Activated gamma-delta T cell (primary cell): ENCODE results near the gene CDC73.
"Not testable (repeated sequence)": the region's sequence is repeated elsewhere in the genome, so short reads cannot be mapped to it uniquely, and the experiment has no call there.

ENCODE experiments used
- DNase-seq: peaks from one replicate; lab custom pipeline; 2025; lab: John Stamatoyannopoulos, UW

The CDC73 gene

GRCh38 chr1:193234530-193234929, 112.7 kb downstream of the CDC73 start:
- DNase-seq: no peak

- DNase-seq: no peak
Measured at GRCh38 chr1:193237381-193237978, 115.6 kb downstream of the CDC73 start.

GRCh38 chr1:193240609-193241008, 118.8 kb downstream of the CDC73 start:
- DNase-seq: no peak

GRCh38 chr1:193241132-193241827, 119.4 kb downstream of the CDC73 start:
- no peak for DNase-seq

DNA sequence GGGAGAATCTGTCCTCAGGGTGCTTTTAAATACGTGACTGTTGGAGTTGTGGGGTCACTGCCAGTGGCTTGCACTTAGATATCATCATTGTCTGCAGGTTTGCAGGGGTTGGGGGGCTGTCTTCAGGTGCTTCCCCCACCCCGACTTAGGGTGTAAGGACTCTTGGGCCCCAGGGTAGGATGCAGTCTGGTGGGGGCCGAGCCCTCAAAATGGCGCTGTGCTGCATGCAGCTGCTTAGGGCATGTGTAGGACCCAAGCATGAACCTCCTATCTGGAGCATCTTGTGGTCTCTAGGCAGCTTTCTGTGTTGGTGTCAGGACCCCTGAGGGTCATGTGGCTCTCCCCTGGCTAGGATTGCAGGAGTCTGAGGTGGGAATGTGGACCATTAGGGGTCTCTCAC, 120.2 kb downstream of the CDC73 start:
- no peak for DNase-seq

GRCh38 chr1:193249187-193249586, 127.4 kb downstream of the CDC73 start:
- DNase-seq: no peak

GRCh38 chr1:193251950-193252349, 130.1 kb downstream of the CDC73 start:
- no peak for DNase-seq

GRCh38 chr1:193256019-193256418, 134.2 kb downstream of the CDC73 start:
- no peak for DNase-seq

DNA sequence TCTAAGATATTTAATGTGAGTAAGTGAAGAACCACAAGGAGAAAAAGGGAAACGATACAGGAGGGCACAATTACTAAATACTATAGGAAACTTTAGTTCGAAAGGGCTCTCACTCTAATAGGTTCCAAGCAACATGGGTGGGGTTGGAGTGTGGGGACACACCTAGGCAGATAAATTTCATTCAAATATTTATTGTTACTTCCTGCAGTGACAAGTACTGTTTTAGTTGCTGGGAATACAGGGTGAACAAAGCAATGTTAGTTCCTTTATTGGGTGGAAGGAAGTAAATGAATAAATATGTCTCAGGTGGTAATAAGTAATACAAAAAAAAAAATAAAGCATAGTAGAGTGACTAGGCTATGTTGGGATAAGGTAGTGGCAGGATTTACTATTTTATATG, 137.8 kb downstream of the CDC73 start:
- DNase-seq: no peak

DNA sequence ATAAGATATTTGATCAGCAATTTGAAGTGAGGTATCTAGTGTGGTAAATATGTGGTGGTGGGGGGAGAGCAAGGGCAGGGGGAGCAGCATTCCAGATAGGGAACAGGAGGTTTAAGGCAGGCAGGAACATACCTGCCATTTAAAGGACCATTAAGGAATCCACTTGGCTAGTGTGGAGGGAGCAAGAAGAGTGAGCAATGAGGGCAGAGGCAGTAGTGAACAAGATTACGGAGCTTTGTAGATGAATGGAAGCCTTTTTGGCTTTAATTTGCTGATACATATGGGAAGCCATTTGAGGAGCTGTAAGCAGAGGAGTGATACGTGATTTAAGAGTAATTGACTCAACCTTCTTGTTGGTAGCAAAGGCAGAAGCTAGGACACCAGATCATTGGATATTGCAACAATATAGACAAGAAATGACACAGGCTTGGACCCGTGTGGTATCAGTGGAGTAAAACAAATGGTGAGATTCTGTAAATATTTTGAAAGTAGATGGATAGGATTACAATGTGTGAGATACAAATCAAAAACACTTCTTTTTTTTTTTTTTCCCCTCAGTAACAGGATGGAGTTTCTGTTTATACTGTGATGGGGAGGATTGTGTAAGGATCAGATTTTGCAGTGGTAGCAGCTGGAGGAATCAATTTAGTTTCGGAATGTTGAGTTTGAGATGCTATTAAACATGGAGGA, 138.4 kb downstream of the CDC73 start:
- DNase-seq: no peak

- DNase-seq: no peak
Measured at GRCh38 chr1:193260896-193261295, 139.1 kb downstream of the CDC73 start.

- DNase-seq: no peak
Measured at GRCh38 chr1:193262661-193263060, 140.8 kb downstream of the CDC73 start.

DNA sequence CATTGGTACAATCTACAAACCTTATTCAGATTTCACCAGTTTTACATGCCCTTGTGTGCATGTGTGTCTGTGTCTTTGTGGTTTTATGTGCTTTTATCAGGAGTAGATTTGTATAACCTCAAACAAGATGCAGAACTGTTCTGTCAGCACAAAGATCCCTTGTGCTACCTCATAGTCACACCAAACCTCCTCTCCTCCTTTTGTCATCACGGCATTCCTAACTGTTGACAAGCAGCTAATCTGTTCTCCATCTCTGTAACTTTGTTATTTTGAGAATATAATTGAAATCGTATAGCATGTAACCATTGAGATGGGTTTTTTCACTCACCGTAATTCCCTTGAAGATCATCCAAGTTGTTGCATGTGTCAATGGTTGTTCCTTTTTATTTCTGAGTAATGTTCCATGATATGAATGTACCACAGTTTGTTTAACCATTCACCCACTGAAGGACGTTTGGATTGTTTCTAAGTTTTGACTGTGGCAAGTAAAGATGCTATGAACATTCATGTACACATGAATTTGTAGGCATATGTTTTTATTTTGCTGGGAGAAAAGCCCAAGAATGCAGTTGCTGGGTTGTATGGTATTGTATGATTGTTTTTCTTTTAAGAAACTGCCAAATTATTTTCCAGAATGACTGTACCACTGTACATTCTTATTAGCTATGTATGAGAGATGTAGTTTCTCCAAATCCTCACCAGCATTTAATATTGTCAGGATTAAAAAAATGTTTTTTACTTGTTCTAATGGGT, 142.7 kb downstream of the CDC73 start:
- DNase-seq: no peak

DNA sequence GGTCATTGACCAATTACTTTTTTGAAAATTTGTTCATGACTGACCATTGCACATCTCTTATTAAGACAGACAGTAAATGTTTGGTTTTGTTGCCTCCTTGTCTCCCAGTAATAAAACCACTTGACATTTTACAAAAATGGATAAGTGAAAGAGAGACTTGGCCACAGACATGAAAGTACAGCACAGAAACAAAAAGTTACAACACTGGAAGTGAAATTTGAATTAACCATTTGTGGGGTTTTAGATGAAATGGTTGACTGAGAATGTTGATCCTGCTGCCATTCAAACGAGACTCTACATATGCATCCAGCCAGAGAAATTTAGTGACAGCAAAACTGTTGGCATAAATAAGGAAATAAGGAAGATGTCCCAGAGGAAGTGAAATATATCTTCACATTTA, 143.9 kb downstream of the CDC73 start:
- DNase-seq: no peak

GRCh38 chr1:193266794-193267193, 145.0 kb downstream of the CDC73 start:
- DNase-seq: not testable (repeated sequence)

- DNase-seq: no peak
Measured at GRCh38 chr1:193270996-193271395, 149.2 kb downstream of the CDC73 start.

DNA sequence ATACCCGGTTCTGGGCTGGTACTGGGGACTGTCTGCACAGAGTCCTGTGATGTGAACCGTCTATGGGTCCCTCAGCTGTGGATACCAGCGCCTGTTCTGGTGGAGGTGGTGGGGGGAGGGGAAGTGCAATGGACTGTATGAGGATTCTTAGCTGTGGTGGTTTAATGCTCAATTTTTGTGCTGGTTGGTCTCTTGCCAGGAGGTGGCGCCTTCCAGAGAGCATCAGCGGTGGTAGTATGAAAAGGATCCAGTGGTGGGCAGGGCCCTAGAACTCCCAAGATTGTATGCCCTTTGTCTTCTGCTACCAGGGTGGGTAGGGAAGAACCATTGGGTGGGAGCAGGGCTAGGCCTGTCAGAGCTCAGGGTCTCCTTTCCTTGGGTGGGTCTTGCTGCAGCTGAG, 153.9 kb downstream of the CDC73 start:
- no peak for DNase-seq

DNA sequence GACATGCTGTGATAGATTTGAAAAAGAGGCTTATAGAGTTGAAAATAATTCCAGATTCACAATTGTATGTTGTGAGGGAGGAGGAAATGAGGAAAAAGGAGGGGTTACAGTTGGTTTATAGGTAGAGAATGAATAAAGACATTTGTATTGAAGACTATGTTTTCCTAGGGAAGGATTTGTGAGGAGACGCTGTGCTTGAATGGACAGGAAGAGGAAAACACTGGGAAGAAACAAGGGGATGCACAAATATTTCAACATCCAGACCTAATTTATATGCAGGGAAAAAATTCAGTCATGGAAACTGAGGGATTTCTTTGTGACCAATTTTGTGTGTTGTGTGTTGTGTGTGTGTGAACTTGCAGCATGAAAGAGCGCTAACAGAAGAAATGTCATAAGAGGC, 157.1 kb downstream of the CDC73 start:
- DNase-seq: no peak

DNA sequence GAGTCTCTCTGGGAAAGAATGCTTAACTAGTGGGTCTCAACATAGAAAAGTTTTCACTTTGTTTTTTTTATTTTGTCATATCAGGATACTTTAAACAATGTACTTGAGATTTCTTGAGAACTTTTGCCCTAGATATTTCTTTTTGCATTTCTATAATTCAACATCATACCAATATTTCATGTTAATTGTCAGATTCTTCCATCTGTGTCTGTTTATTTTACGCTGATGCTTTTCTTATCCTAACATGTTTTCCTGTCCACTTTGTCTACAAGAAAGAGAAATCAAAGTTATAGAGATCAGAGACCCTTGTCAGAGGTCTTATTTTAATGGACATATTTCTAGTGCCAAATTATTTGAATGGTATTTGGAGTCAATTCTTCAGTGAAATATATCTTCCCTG, 160.1 kb downstream of the CDC73 start:
- no peak for DNase-seq

GRCh38 chr1:193283016-193283415, 161.2 kb downstream of the CDC73 start:
- DNase-seq: no peak

DNA sequence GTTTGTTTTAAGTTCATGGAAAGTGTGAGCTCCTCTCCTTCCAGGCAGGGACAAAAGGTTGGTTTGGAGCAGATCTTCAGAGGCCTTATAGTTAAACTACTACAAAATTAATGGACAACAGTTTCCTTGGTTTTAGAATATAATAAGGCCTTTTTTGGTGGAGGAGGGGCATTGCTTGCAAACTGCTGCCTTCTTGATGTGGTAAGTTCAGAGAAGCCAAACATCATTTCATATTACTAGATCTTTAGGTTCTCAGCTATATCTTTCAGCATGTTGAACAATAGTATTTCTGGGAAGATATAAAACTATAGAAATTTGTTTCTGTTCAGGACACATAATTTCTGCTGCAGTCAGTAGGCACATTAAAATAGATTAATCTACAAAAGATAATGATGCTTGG, 162.4 kb downstream of the CDC73 start:
- no peak for DNase-seq

DNA sequence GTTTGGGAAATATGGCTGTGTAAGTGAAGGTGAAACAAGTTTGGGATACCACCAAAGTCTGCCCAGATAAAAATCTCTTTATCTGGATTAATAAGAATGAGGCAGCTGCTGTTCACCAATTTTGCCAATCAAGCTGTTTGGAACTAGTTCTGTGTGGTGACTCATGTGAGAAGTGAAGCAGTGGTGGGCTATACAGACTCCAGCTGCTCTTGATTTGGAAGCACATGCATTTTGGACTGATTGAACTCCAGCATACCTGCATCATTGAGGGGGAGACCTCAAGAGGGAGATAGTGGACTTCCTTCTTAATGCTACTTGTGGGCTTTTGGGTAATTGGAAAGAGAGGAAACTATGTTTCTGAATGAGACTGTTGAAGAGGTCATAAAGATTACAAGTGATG, 163.8 kb downstream of the CDC73 start:
- DNase-seq: no peak
